Karpas-422 (cell line): ENCODE measurements around the gene MTPN. TPM values are rescaled to one million over a fixed set of nuclear protein-coding genes. Genes with fewer than 3 reads are reported as not detected.

Source experiments
- DNase-seq: peaks from one replicate; pipeline ENCODE4 v3.0.0-alpha.2; 2015
- H2AFZ ChIP-seq: fragments of 200-600 bp; sonication (generic); 2 replicates; pipeline ENCODE4 v1.6.1; 2014; ENCODE audit warnings: antibody characterized with exemption, low read length, mixed read lengths
- H3K27ac ChIP-seq: fragments of 200-600 bp; sonication (generic); 2 replicates; pipeline ENCODE4 v1.5.1; 2014; ENCODE audit warnings: mild to moderate bottlenecking, low read length, moderate library complexity
- H3K27me3 ChIP-seq: fragments of 200-600 bp; sonication (generic); 2 replicates; pipeline ENCODE4 v1.6.1; 2014; ENCODE audit warnings: low read length, mixed read lengths
- H3K36me3 ChIP-seq: fragments of 200-600 bp; sonication (generic); 2 replicates; pipeline ENCODE4 v1.6.1; 2014; ENCODE audit warnings: low read length, mixed read lengths; ENCODE audit not compliant: insufficient read depth
- H3K4me1 ChIP-seq: fragments of 200-600 bp; sonication (generic); 2 replicates; pipeline ENCODE4 v1.6.1; 2014; ENCODE audit warnings: mild to moderate bottlenecking, low read length, mixed read lengths
- H3K4me2 ChIP-seq: fragments of 200-600 bp; sonication (generic); 2 replicates; pipeline ENCODE4 v1.6.1; 2014; ENCODE audit warnings: low read length, low read depth, mild to moderate bottlenecking; ENCODE audit not compliant: poor library complexity, severe bottlenecking
- H3K4me3 ChIP-seq: fragments of 200-600 bp; sonication (generic); 2 replicates; pipeline ENCODE4 v1.5.1; 2014; ENCODE audit warnings: mild to moderate bottlenecking, antibody characterized with exemption, low read length, mixed read lengths
- H3K79me2 ChIP-seq: fragments of 200-600 bp; sonication (generic); 2 replicates; pipeline ENCODE4 v1.6.1; 2014; ENCODE audit warnings: mild to moderate bottlenecking, low read length, mixed read lengths
- H3K9ac ChIP-seq: fragments of 200-600 bp; sonication (generic); 2 replicates; pipeline ENCODE4 v1.6.0; 2014; ENCODE audit warnings: low read length
- H3K9me2 ChIP-seq: fragments of 200-600 bp; sonication (generic), shearing (Covaris generic); replicated peaks from 2 replicates; pipeline ENCODE4 v1.6.0; 2014; ENCODE audit warnings: mild to moderate bottlenecking, low read length, moderate library complexity; ENCODE audit not compliant: insufficient read depth
- H3K9me3 ChIP-seq: fragments of 300-700, 200-600 bp; sonication (generic); 2 replicates; pipeline ENCODE4 v1.6.1; 2014; ENCODE audit warnings: low read length, mixed read lengths
- H4K20me1 ChIP-seq: fragments of 200-600 bp; sonication (generic); 2 replicates; pipeline ENCODE4 v1.6.1; 2014; ENCODE audit warnings: mild to moderate bottlenecking, antibody characterized with exemption, low read length, low read depth; ENCODE audit not compliant: insufficient read depth
- total RNA-seq: library from RNA; depleted of rRNA; stranded (reverse); fragments of >200 nt; shearing (Covaris generic); gene quantifications from 2 replicates; pipeline ENCODE4 v1.2.3, GENCODE V29; 2014; ENCODE audit warnings: low replicate concordance

Gene MTPN
- total RNA-seq, 1 experiment from 2014 or later: 140 TPM

- peaks cover 26% of the 10 kb centered on the region for H3K79me2 ChIP-seq
- H3K9me2 ChIP-seq: no peaks in the 10 kb centered on the region
- peaks cover 39% of the 10 kb centered on the region for H3K4me1 ChIP-seq
- DNase-seq: no peak
- H3K27ac ChIP-seq: no peak overlapping the region
- peaks cover 20% of the 10 kb centered on the region; the same call in 1 of the 2 replicates for H4K20me1 ChIP-seq
- no peak overlapping the region for H3K4me2 ChIP-seq
- H2AFZ ChIP-seq: peak overlapping the region; percentile 15
- no peaks in the 10 kb centered on the region for H3K9me3 ChIP-seq
- H3K36me3 ChIP-seq: peaks cover 11% of the 10 kb centered on the region
- no peak overlapping the region for H3K9ac ChIP-seq
- no peaks in the 10 kb centered on the region for H3K27me3 ChIP-seq
- H3K4me3 ChIP-seq: no peak overlapping the region
Measured at GRCh38 chr7:135979471-135980011, 2.4 kb upstream of the MTPN start.

DNA sequence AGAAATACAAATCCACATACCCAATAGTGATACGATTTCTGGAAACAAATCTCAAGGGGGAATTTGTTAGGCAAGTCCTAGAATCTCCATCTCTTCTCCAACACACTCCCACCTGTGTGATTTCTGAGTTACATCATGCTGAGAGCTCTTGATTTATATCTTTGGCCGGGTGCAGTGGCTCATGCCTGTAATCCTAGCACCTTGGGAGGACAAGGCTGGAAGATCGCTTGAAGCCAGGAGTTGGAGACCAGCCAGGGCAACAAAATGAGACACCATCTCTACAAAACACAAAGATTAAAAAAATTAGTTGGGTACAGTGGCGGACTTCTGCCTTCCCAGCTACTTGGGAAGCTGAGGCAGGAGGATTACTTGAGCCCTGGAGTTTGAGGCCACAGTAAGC is 1.5 kb upstream of the MTPN start:
- Histone ChIP-seq H3K9me2 (no peaks in the 10 kb centered on the region), H3K27me3 (no peaks in the 10 kb centered on the region), H3K9me3 (no peaks in the 10 kb centered on the region), H3K4me3 (no peak overlapping the region), H4K20me1 (peaks cover 25% of the 10 kb centered on the region; the same call in 1 of the 2 replicates), H3K27ac (no peak overlapping the region), H3K4me2 (no peak overlapping the region), H3K9ac (no peak overlapping the region), H3K36me3 (peaks cover 19% of the 10 kb centered on the region), H3K4me1 (peaks cover 49% of the 10 kb centered on the region), H3K79me2 (peaks cover 35% of the 10 kb centered on the region), H2AFZ (no peak overlapping the region)
- no peak for DNase-seq

DNA sequence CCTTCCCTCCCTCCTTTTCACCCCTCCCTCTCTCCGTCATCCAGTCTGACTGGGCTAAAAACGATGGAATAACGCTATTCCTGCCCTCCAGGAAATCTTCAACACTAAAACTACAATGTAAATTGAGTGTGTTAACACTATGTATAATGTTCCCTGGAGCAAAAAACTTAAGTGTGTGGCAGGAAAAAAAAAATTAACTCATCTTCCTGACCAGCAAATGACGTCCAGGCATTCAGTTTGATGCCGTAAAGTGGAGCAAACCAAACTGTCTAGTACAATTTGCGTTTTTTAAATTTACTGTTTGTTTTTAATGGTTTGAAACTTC is 545 bp upstream of the MTPN start:
- Histone ChIP-seq H3K79me2 (peaks cover 44% of the 10 kb centered on the region), H3K9me2 (no peaks in the 10 kb centered on the region), H3K9ac (peak overlapping the region; percentile 58), H3K36me3 (peaks cover 25% of the 10 kb centered on the region), H2AFZ (peak overlapping the region; percentile 68), H3K9me3 (no peaks in the 10 kb centered on the region), H3K4me2 (peak overlapping the region; percentile 91), H3K27me3 (no peaks in the 10 kb centered on the region), H3K4me3 (peak overlapping the region; percentile 91), H3K27ac (no peak overlapping the region), H3K4me1 (peaks cover 58% of the 10 kb centered on the region), H4K20me1 (peaks cover 28% of the 10 kb centered on the region; the same call in 1 of the 2 replicates)
- DNase-seq: no peak

DNA sequence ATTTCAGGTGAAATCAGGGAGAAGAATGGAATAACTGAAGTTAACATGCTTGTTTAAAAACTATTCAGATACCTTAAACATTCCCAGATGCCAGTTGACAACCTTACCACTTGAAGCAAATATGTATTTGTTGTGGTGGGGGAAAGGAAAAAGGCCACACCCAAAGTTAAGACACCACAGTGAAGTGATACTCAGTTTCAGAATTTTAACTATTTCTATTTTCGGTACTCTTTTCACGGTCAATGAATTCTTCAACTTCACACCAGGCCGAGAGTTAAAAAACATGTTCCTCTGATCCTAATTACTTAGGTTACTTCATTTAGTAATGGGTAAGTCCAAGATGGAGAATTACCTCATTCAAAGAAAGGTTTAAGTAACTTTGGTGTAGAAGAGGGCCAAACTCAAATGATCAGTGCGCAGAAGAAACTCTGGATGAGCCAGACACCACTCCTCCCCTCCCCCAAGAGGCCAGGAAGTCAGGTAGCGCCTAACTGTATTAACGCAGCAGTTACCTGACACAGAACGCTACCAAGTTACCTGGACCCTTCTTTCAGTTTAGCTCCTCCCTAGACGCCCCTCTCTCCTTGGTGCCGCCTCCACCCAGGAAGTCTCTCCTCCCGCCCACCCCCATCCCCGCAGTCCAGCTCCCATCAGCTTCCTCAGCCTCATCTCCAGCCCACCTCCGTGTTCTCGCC is 700 bp downstream of the MTPN start:
- Histone ChIP-seq H3K4me3 (peak overlapping the region; percentile 91), H2AFZ (peak overlapping the region; percentile 66), H3K27me3 (no peaks in the 10 kb centered on the region), H3K36me3 (peaks cover 34% of the 10 kb centered on the region), H3K9ac (peak overlapping the region; percentile 96), H3K9me3 (no peaks in the 10 kb centered on the region), H3K4me2 (peak overlapping the region; percentile 91), H3K9me2 (no peaks in the 10 kb centered on the region), H3K4me1 (peaks cover 70% of the 10 kb centered on the region), H3K27ac (peak overlapping the region; percentile 69), H4K20me1 (peaks cover 37% of the 10 kb centered on the region; the same call in 1 of the 2 replicates), H3K79me2 (peaks cover 57% of the 10 kb centered on the region)
- peak; percentile 64 for DNase-seq

GRCh38 chr7:135975166-135975565 is 2.0 kb downstream of the MTPN start:
- peaks cover 37% of the 10 kb centered on the region; the same call in 1 of the 2 replicates for H4K20me1 ChIP-seq
- peak overlapping the region; percentile 91 for H3K4me3 ChIP-seq

GRCh38 chr7:135974667-135975066 is 2.5 kb downstream of the MTPN start:
- H3K27me3 ChIP-seq: no peaks in the 10 kb centered on the region
- H3K27ac ChIP-seq: no peak overlapping the region
- H3K79me2 ChIP-seq: peaks cover 75% of the 10 kb centered on the region
- H4K20me1 ChIP-seq: peaks cover 37% of the 10 kb centered on the region; the same call in 1 of the 2 replicates
- no peaks in the 10 kb centered on the region for H3K9me3 ChIP-seq
- H3K36me3 ChIP-seq: peaks cover 44% of the 10 kb centered on the region
- H3K4me3 ChIP-seq: 0 out of 2 replicates have a peak overlapping the region, but pooled peaks have one; percentile 5
- peak overlapping the region; percentile 91 for H3K4me2 ChIP-seq
- peaks cover 66% of the 10 kb centered on the region for H3K4me1 ChIP-seq
- H3K9ac ChIP-seq: no peak overlapping the region
- H3K9me2 ChIP-seq: no peaks in the 10 kb centered on the region
- no peak for DNase-seq
- no peak overlapping the region for H2AFZ ChIP-seq

More at GRCh38 chr7:135975166-135975565, 2.0 kb downstream of the MTPN start:
- no peaks in the 10 kb centered on the region for H3K9me2 ChIP-seq
- H3K27ac ChIP-seq: no peak overlapping the region
- no peaks in the 10 kb centered on the region for H3K9me3 ChIP-seq
- H3K9ac ChIP-seq: peak overlapping the region; percentile 96
- no peak overlapping the region for H2AFZ ChIP-seq
- peaks cover 39% of the 10 kb centered on the region for H3K36me3 ChIP-seq
- H3K27me3 ChIP-seq: no peaks in the 10 kb centered on the region
- peak overlapping the region; percentile 91 for H3K4me2 ChIP-seq
- H3K4me1 ChIP-seq: peaks cover 67% of the 10 kb centered on the region
- no peak for DNase-seq
- peaks cover 70% of the 10 kb centered on the region for H3K79me2 ChIP-seq

GRCh38 chr7:135971366-135971725 is 5.8 kb downstream of the MTPN start:
- no peaks in the 10 kb centered on the region for H3K9me3 ChIP-seq
- peak overlapping the region; percentile 54 for H3K4me2 ChIP-seq
- H3K27ac ChIP-seq: peak overlapping the region; percentile 74
- peaks cover 66% of the 10 kb centered on the region for H3K4me1 ChIP-seq
- peak overlapping the region; percentile 26; the same call in 1 of the 2 replicates for H3K4me3 ChIP-seq
- peaks cover 71% of the 10 kb centered on the region for H3K36me3 ChIP-seq
- no peaks in the 10 kb centered on the region for H3K27me3 ChIP-seq
- H3K9me2 ChIP-seq: no peaks in the 10 kb centered on the region
- no peak overlapping the region for H2AFZ ChIP-seq
- no peak overlapping the region for H3K9ac ChIP-seq
- peaks cover 37% of the 10 kb centered on the region; the same call in 1 of the 2 replicates for H4K20me1 ChIP-seq
- peaks cover 97% of the 10 kb centered on the region for H3K79me2 ChIP-seq
- no peak for DNase-seq

DNA sequence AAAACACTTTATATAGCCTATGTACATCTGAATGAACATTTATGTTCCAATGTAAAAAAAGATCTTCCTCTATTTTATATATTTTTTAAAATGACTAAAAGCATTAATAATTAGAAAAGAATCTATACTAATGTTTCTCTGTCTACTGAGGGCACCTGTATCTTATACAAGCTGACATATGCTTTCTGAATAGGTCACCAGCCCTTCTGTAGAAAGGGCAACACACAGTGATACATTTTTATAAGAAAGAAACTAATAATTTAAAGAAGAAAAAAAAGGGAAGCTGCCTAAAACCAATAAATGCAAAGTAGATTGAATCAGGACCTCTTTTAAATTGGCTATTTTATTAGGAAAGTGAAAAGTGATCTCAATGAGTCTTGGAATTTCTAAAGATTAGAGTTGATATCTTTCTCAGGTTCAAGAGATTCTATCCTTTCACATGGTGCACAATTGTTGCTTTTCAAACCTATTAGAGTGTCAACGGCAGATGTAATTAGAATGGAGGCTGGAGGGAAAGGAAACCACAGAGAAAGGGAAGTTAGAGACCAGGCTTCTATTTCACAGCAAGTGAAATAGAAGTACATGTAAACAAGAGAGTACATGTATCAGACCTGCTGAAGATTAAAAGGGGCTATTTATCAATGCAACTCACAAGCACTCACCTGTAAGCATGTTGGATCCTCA is 6.3 kb downstream of the MTPN start:
- peak; percentile 70 for DNase-seq

More for the DNA sequence above, 6.3 kb downstream of the MTPN start:
- H3K36me3 ChIP-seq: peaks cover 76% of the 10 kb centered on the region
- no peak overlapping the region for H2AFZ ChIP-seq
- peak overlapping the region; percentile 74 for H3K27ac ChIP-seq
- H3K4me3 ChIP-seq: peak overlapping the region; percentile 26; the same call in 1 of the 2 replicates
- peak overlapping the region; percentile 54 for H3K4me2 ChIP-seq
- peaks cover 66% of the 10 kb centered on the region for H3K4me1 ChIP-seq
- H3K9me3 ChIP-seq: no peaks in the 10 kb centered on the region
- H3K9me2 ChIP-seq: no peaks in the 10 kb centered on the region
- H3K27me3 ChIP-seq: no peaks in the 10 kb centered on the region
- H4K20me1 ChIP-seq: peaks cover 34% of the 10 kb centered on the region; the same call in 1 of the 2 replicates
- H3K79me2 ChIP-seq: peaks cover 97% of the 10 kb centered on the region
- H3K9ac ChIP-seq: no peak overlapping the region
